ENCODE measurements around the gene CHD9. TPM values are rescaled to one million over a fixed set of nuclear protein-coding genes. Genes with fewer than 3 reads are reported as not detected.
"Not testable (repeated sequence)": the region's sequence is repeated elsewhere in the genome, so short reads cannot be mapped to it uniquely, and the experiment has no call there.

CHD9 gene
- polyA plus RNA-seq, 3 donors, result 15.8 to 26.1 (median 22.5) TPM

DNA sequence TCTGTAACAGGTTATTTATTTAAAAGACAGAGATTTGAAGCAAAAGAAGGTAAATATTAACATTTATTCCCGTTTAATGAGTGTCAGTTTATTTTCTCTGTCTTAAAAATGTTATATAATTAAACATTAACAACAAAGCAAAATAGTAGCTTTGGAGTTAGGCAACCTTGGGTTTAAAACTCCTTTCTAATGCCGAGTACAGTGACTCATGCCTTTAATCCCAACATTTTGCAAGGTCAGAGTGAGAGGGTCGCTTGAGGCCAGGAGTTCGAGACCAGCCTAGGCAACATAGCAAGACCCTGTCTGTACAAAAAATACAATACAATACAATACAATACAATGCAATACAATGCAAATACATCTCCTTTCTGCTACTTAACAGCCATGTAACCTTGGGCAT, 128.7 kb downstream of the CHD9 start:
- Mint-ChIP-seq H3K9me3 (peaks cover 20 to 26% (median 24%) of the 10 kb centered on the region in 7 donors), H3K27me3 (ENCODE audit: low read depth in 3 of 3) (no peaks in the 10 kb centered on the region), H3K36me3 (peaks cover 25 to 48% of the 10 kb centered on the region in 2 donors), H3K4me1 (no peaks in the 10 kb centered on the region), H3K27ac (no peak overlapping the region), H3K4me3 (no peak overlapping the region)
- Histone ChIP-seq H3K36me3 (replicated peaks in 1 of 2; ENCODE audit: control insufficient read depth in 1 of 2, insufficient read depth in 2 of 2, low read length in 2 of 2) (peaks cover 0 to 29% of the 10 kb centered on the region in 2 donors), H3K4me2 (replicated peaks; ENCODE audit: extremely low read depth, low read length, poor library complexity, severe bottlenecking) (no peak overlapping the region), H4K20me1 (ENCODE audit: insufficient read depth, low read length) (no peaks in the 10 kb centered on the region), H3K79me2 (ENCODE audit: insufficient read depth, low read length) (peaks cover 4% of the 10 kb centered on the region), H3K27me3 (ENCODE audit: control insufficient read depth in 2 of 2, insufficient read depth in 2 of 2, low read length in 2 of 2) (no peaks in the 10 kb centered on the region), H3K4me1 (ENCODE audit: control insufficient read depth in 1 of 2, insufficient read depth in 2 of 2, low read length in 2 of 2) (no peaks in the 10 kb centered on the region), H2AFZ (ENCODE audit: insufficient read depth, low read depth, low read length, poor library complexity, severe bottlenecking) (no peak overlapping the region), H3K9ac (ENCODE audit: insufficient read depth, low read length, poor library complexity, severe bottlenecking) (no peak overlapping the region), H3K27ac (ENCODE audit: low read depth in 1 of 2, low read length in 2 of 2) (no peak overlapping the region), H3K4me3 (replicated peaks in 1 of 3; ENCODE audit: low read depth in 2 of 3, low read length in 3 of 3) (no peak overlapping the region), H3K9me3 (replicated peaks in 1 of 2; ENCODE audit: control insufficient read depth in 1 of 2, insufficient read depth in 1 of 2, low read length in 2 of 2) (peaks cover 21 to 30% of the 10 kb centered on the region in 2 donors)
- no peak for DNase-seq
- 94% methylated on average over 2 of the region's 4 CpGs for WGBS (ENCODE audit: insufficient coverage)
- TF ChIP-seq, protein P1, sequence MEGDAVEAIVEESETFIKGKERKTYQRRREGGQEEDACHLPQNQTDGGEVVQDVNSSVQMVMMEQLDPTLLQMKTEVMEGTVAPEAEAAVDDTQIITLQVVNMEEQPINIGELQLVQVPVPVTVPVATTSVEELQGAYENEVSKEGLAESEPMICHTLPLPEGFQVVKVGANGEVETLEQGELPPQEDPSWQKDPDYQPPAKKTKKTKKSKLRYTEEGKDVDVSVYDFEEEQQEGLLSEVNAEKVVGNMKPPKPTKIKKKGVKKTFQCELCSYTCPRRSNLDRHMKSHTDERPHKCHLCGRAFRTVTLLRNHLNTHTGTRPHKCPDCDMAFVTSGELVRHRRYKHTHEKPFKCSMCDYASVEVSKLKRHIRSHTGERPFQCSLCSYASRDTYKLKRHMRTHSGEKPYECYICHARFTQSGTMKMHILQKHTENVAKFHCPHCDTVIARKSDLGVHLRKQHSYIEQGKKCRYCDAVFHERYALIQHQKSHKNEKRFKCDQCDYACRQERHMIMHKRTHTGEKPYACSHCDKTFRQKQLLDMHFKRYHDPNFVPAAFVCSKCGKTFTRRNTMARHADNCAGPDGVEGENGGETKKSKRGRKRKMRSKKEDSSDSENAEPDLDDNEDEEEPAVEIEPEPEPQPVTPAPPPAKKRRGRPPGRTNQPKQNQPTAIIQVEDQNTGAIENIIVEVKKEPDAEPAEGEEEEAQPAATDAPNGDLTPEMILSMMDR (IDR thresholded peaks at IDR 0.05), result no peak
- intact Hi-C loops (cut with micrococcal nuclease), result no loop called here

DNA sequence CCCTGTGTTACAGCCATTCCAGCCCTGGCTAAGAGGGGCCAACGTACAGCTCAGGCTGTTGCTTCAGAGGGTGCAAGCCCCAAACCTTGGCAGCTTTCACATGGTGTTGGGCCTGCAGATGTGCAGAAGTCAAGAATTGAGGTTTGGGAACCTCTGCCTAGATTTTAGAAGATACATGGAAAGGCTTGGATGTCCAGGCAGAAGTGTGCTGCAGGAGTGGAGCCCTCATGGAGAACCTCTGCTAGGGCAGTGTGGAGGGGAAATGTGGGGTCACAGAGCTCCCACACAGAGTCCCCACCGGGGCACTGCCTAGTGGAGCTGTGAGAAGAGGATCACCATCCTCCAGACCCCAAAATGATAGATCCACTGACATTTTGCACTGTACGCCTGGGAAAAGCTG, 130.9 kb downstream of the CHD9 start:
- H2AFZ ChIP-seq (ENCODE audit: insufficient read depth, low read depth, low read length, poor library complexity, severe bottlenecking); H3K4me1 Mint-ChIP-seq; H3K4me3 ChIP-seq (replicated peaks in 1 of 3; ENCODE audit: low read depth in 2 of 3, low read length in 3 of 3); H4K20me1 ChIP-seq (ENCODE audit: insufficient read depth, low read length); DNase-seq; H3K4me2 ChIP-seq (replicated peaks; ENCODE audit: extremely low read depth, low read length, poor library complexity, severe bottlenecking); H3K4me1 ChIP-seq (ENCODE audit: control insufficient read depth in 1 of 2, insufficient read depth in 2 of 2, low read length in 2 of 2); H3K4me3 Mint-ChIP-seq; H3K27me3 Mint-ChIP-seq (ENCODE audit: low read depth in 3 of 3); H3K27me3 ChIP-seq (ENCODE audit: control insufficient read depth in 2 of 2, insufficient read depth in 2 of 2, low read length in 2 of 2); H3K9ac ChIP-seq (ENCODE audit: insufficient read depth, low read length, poor library complexity, severe bottlenecking); H3K27ac ChIP-seq (ENCODE audit: low read depth in 1 of 2, low read length in 2 of 2); H3K27ac Mint-ChIP-seq; H3K79me2 ChIP-seq (ENCODE audit: insufficient read depth, low read length); intact Hi-C loops (cut with micrococcal nuclease): not testable (repeated sequence)
- H3K36me3 Mint-ChIP-seq, result peaks cover 25 to 42% of the 10 kb centered on the region in 2 donors
- 100% methylated on average over 3 of the region's 3 CpGs for WGBS (ENCODE audit: insufficient coverage)
- H3K36me3 ChIP-seq (replicated peaks in 1 of 2; ENCODE audit: control insufficient read depth in 1 of 2, insufficient read depth in 2 of 2, low read length in 2 of 2), result peaks cover 0 to 29% of the 10 kb centered on the region in 2 donors
- H3K9me3 ChIP-seq (replicated peaks in 1 of 2; ENCODE audit: control insufficient read depth in 1 of 2, insufficient read depth in 1 of 2, low read length in 2 of 2), result peaks cover 21 to 30% of the 10 kb centered on the region in 2 donors
- peaks cover 20 to 26% (median 24%) of the 10 kb centered on the region in 7 donors for H3K9me3 Mint-ChIP-seq
